Sigmoid colon (tissue), 4 donors: ENCODE measurements around the gene TSHZ1.

Experiments used
- CTCF ChIP-seq, 4 experiments: fragments of 450-650 bp in 3 of 4; fragments of 200-600 bp in 1 of 4; IDR thresholded peaks; one replicate each; pipeline ENCODE4 v1.5.1; 2016 to 2019; ENCODE audit warnings: antibody characterized with exemption in 4 of 4, mild to moderate bottlenecking in 3 of 4, moderate library complexity in 2 of 4
- EP300 ChIP-seq, 4 donors: sonication (generic); formaldehyde crosslinking; IDR thresholded peaks; one replicate each; pipeline ENCODE4 v1.6.1; 2017; ENCODE audit warnings: antibody characterized with exemption in 4 of 4
- POLR2A ChIP-seq, 2 donors: fragments of 450-650 bp; IDR thresholded peaks; one replicate each; pipeline ENCODE4 v1.6.1; 2016; ENCODE audit warnings: antibody characterized with exemption in 2 of 2, mild to moderate bottlenecking in 2 of 2, moderate library complexity in 2 of 2

- no peak for TF ChIP-seq CTCF (IDR thresholded peaks at IDR 0.05)
- TF ChIP-seq POLR2A (IDR thresholded peaks at IDR 0.05): no peak
- TF ChIP-seq EP300 (IDR thresholded peaks at IDR 0.05): no peak
These were observed 99.0 kb downstream of the TSHZ1 start for GRCh38 chr18:75309564-75309963.
